Hepatocyte (in vitro differentiated cells): ENCODE results near the gene FGGY. TPM values are rescaled to one million over a fixed set of nuclear protein-coding genes. Genes with fewer than 3 reads are reported as not detected.
A peak's percentile ranks its signal among the peaks of the same experiment; 100 is the strongest.
"Not testable (repeated sequence)": the region's sequence is repeated elsewhere in the genome, so short reads cannot be mapped to it uniquely, and the experiment has no call there.

Experiments used
- DNase-seq: peaks from one replicate; pipeline ENCODE4 v3.0.0-alpha.2; 2016; ENCODE audit warnings: low spot score
- H2AFZ ChIP-seq: fragments of 200-600 bp; sonication (generic); 2 replicates; pipeline ENCODE4 v1.6.0; 2016; ENCODE audit warnings: antibody characterized with exemption, mild to moderate bottlenecking
- H3K27ac ChIP-seq: fragments of 200-600 bp; sonication (generic); 2 replicates; pipeline ENCODE4 v1.5.1; 2016; ENCODE audit warnings: mild to moderate bottlenecking
- H3K27me3 ChIP-seq: fragments of 200-600 bp; sonication (generic); 2 replicates; pipeline ENCODE4 v1.6.1; 2016
- H3K36me3 ChIP-seq: fragments of 200-600 bp; sonication (generic); replicated peaks from 2 replicates; pipeline ENCODE4 v1.5.1; 2016; ENCODE audit warnings: low read depth; ENCODE audit not compliant: insufficient read depth
- H3K4me1 ChIP-seq: fragments of 200-600 bp; sonication (generic); 2 replicates; pipeline ENCODE4 v1.5.1; 2016; ENCODE audit warnings: mild to moderate bottlenecking, moderate library complexity; ENCODE audit not compliant: insufficient read depth
- H3K4me2 ChIP-seq: fragments of 200-600 bp; sonication (generic); 2 replicates; pipeline ENCODE4 v1.6.0; 2016
- H3K4me3 ChIP-seq: fragments of 200-600 bp; sonication (generic); 2 replicates; pipeline ENCODE4 v1.5.1; 2016; ENCODE audit warnings: mild to moderate bottlenecking
- H3K79me2 ChIP-seq: fragments of 200-600 bp; sonication (generic); 2 replicates; pipeline ENCODE4 v1.6.0; 2017; ENCODE audit warnings: mild to moderate bottlenecking
- H3K9me2 ChIP-seq: fragments of 200-600 bp; sonication (generic); replicated peaks from 2 replicates; pipeline ENCODE4 v1.6.0; 2017; ENCODE audit warnings: mild to moderate bottlenecking; ENCODE audit not compliant: insufficient read depth
- H3K9me3 ChIP-seq: fragments of 200-600 bp; sonication (generic); 2 replicates; pipeline ENCODE4 v1.5.1; 2016; ENCODE audit warnings: low read depth, mild to moderate bottlenecking
- H4K20me1 ChIP-seq: fragments of 200-600 bp; sonication (generic); 2 replicates; pipeline ENCODE4 v1.6.0; 2016; ENCODE audit warnings: mild to moderate bottlenecking; ENCODE audit not compliant: insufficient read depth, poor library complexity, severe bottlenecking
- CTCF ChIP-seq: fragments of 200-600 bp; sonication (generic); IDR thresholded peaks from 2 replicates; pipeline ENCODE4 v1.5.1; 2016; ENCODE audit warnings: antibody characterized with exemption, mild to moderate bottlenecking; ENCODE audit not compliant: poor library complexity
- EZH2 ChIP-seq: fragments of 200-600 bp; sonication (generic); IDR thresholded peaks from 2 replicates; pipeline ENCODE4 v1.6.1; 2016; ENCODE audit warnings: antibody characterized with exemption, mild to moderate bottlenecking, borderline replicate concordance
- EZH2phosphoT487 ChIP-seq: fragments of 200-600 bp; sonication (generic); IDR thresholded peaks from one replicate; pipeline ENCODE4 v1.6.1; 2018; ENCODE audit warnings: antibody characterized with exemption, mild to moderate bottlenecking, low read depth, moderate library complexity; ENCODE audit not compliant: unreplicated experiment, severe bottlenecking
- WGBS: methylation state at CpG from one replicate; pipeline ENCODE4 v1.1.6; 2016; ENCODE audit warnings: low lambda C conversion rate; ENCODE audit errors: missing lambda C conversion rate; 5-methylcytosine and 5-hydroxymethylcytosine counted together
- polyA plus RNA-seq: library from polyadenylated mRNA; unstranded; fragments of >200 nt; fragmentation: Nextera tagmentation; extraction: Ambion mirVana; gene quantifications from 2 replicates; pipeline ENCODE4 v1.2.1, GENCODE V29; 2016
- total RNA-seq: library from RNA; depleted of rRNA; stranded (reverse); fragments of >200 nt; gene quantifications from 2 replicates; pipeline ENCODE4 v1.2.3, GENCODE V29; 2014

The FGGY gene
- total and polyA plus RNA-seq, 2 experiments from 2014 or later: 18.0 to 20.6 TPM

DNA sequence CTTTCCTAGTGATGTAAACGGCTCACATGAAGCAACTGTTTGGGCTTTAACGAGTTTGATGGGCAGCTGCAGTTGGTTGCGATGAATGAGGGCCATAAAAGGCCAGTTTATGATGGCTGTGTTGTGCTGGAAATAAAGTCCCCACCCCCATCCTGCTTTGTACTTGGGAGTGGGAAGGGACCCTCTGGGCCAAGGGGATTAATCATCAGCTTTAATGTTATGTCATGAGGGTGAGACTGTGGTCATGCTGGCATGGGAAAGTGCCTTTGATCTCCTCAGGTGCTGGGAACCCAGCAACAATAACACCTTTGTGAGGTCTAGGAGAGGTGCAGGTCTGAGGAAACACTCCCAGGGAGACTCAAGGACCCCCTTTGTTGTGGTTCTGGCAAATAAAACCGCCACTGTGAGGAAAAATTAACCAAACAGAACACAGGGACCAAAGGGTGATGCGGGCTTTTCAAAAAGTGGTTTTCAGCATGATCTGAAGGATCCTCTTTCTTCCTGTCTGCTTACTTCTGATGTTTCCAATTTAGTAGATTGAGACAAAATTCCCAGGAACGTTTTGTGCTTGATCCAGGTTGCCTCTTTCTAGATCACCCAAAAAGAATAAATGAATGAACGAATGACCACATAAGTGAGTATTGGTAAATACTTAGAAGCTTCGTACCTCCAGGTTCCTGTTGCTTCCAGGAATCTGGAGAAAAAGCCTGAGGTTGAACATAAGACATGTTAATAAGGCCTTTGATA is 260.1 kb downstream of the FGGY start:
- Histone ChIP-seq H3K27me3 (no peaks in the 10 kb centered on the region), H3K9me2 (no peaks in the 10 kb centered on the region), H3K4me1 (peaks cover 6% of the 10 kb centered on the region), H3K4me2 (no peak overlapping the region), H3K36me3 (no peaks in the 10 kb centered on the region), H2AFZ (no peak overlapping the region), H3K27ac (peak overlapping the region; percentile 58), H3K4me3 (no peak overlapping the region), H3K79me2 (no peaks in the 10 kb centered on the region), H3K9me3 (peaks cover 17% of the 10 kb centered on the region), H4K20me1 (no peaks in the 10 kb centered on the region)
- peak; percentile 47 for DNase-seq
- no peak for TF ChIP-seq CTCF
- no peak for TF ChIP-seq EZH2
- TF ChIP-seq EZH2phosphoT487: no peak
- WGBS: 59% methylated on average over 8 of the region's 8 CpGs

DNA sequence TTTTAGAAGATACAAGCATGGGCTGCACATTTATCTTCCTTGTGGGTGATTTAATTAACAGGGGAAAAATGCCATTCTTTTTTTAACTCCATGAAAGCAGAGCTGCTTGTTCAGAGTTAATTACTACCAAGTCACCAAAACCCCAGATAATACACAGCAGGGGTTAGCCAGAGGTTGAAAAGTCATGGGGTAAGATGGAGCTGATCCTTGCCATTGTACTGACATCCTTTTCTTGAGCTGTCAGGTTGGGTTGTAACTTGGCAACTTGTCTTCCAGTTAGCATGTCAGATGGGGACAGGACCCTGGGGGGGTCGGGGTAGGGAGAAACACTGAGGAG is 260.6 kb downstream of the FGGY start:
- Histone ChIP-seq H3K9me3 (peaks cover 17% of the 10 kb centered on the region), H2AFZ (no peak overlapping the region), H3K27ac (peak overlapping the region; percentile 58), H3K79me2 (no peaks in the 10 kb centered on the region), H3K27me3 (no peaks in the 10 kb centered on the region), H3K4me3 (no peak overlapping the region), H3K4me2 (no peak overlapping the region), H3K36me3 (no peaks in the 10 kb centered on the region), H3K4me1 (peaks cover 6% of the 10 kb centered on the region), H3K9me2 (no peaks in the 10 kb centered on the region), H4K20me1 (no peaks in the 10 kb centered on the region)
- DNase-seq: no peak
- 73% methylated on average over 1 of the region's 1 CpG for WGBS
- no peak for TF ChIP-seq EZH2phosphoT487
- no peak for TF ChIP-seq CTCF
- TF ChIP-seq EZH2: no peak

GRCh38 chr1:59558580-59558979 is 261.7 kb downstream of the FGGY start:
- not testable (repeated sequence) for H3K4me1 ChIP-seq, H3K4me2 ChIP-seq, DNase-seq, H3K4me3 ChIP-seq, H3K79me2 ChIP-seq, H4K20me1 ChIP-seq, H2AFZ ChIP-seq, H3K27me3 ChIP-seq, H3K36me3 ChIP-seq, H3K27ac ChIP-seq, H3K9me2 ChIP-seq
- WGBS: 96% methylated on average over 3 of the region's 3 CpGs
- H3K9me3 ChIP-seq: peaks cover 17% of the 10 kb centered on the region

GRCh38 chr1:59560807-59561450 is 264.0 kb downstream of the FGGY start:
- H3K27ac ChIP-seq: no peak overlapping the region
- WGBS: 94% methylated on average over 6 of the region's 6 CpGs
- no peaks in the 10 kb centered on the region for H4K20me1 ChIP-seq
- H3K9me2 ChIP-seq: no peaks in the 10 kb centered on the region
- H3K79me2 ChIP-seq: no peaks in the 10 kb centered on the region
- H3K4me3 ChIP-seq: no peak overlapping the region
- peaks cover 17% of the 10 kb centered on the region for H3K9me3 ChIP-seq
- H3K36me3 ChIP-seq: no peaks in the 10 kb centered on the region
- peaks cover 6% of the 10 kb centered on the region for H3K4me1 ChIP-seq
- no peak overlapping the region for H3K4me2 ChIP-seq
- DNase-seq: no peak
- H3K27me3 ChIP-seq: no peaks in the 10 kb centered on the region
- no peak overlapping the region for H2AFZ ChIP-seq
- no peak for TF ChIP-seq EZH2phosphoT487
- TF ChIP-seq EZH2: no peak
- TF ChIP-seq CTCF: no peak
